Activated CD8-positive, alpha-beta memory T cell treated with anti-CD3 and anti-CD28 coated beads, Interleukin-2, amount 10 ng/mL, durations not matched to agents 7 days and 5 days (primary cell): ENCODE measurements around the gene TBC1D22A. TPM values are rescaled to one million over a fixed set of nuclear protein-coding genes. Genes with fewer than 3 reads are reported as not detected.

Experiments
- ATAC-seq: fragments of 150-1000 bp; cut with Tn5 transposase; one replicate; pipeline ENCODE4 v1.10.0; 2021; ENCODE audit warnings: moderate library complexity
- CTCF ChIA-PET: fragments of 350-600 bp; sonication (Branson Sonifier 250); formaldehyde crosslinking; loops from one replicate; lab custom pipeline; 2021; ENCODE audit warnings: antibody characterized with exemption; lab: Charles Lee
- DNase-seq: peaks from one replicate; pipeline ENCODE4 v3.0.0-alpha.2; 2020
- H3K27ac Mint-ChIP-seq: one replicate; pipeline ENCODE4 v1.8.0; 2021; ENCODE audit warnings: mild to moderate bottlenecking, mixed read lengths
- H3K27me3 Mint-ChIP-seq: one replicate; pipeline ENCODE4 v1.8.0; 2021; ENCODE audit warnings: mixed read lengths
- H3K36me3 Mint-ChIP-seq: one replicate; pipeline ENCODE4 v1.8.0; 2021; ENCODE audit warnings: mild to moderate bottlenecking, mixed read lengths
- H3K4me1 Mint-ChIP-seq: one replicate; pipeline ENCODE4 v1.8.0; 2021; ENCODE audit warnings: mixed read lengths
- H3K4me3 Mint-ChIP-seq: one replicate; pipeline ENCODE4 v1.8.0; 2021; ENCODE audit warnings: mild to moderate bottlenecking, moderate library complexity, mixed read lengths
- H3K9me3 Mint-ChIP-seq: one replicate; pipeline ENCODE4 v1.8.0; 2022; ENCODE audit warnings: low read depth, mixed read lengths
- total RNA-seq, 2 experiments: library from RNA; stranded (reverse); gene quantifications; one replicate each; pipeline ENCODE4 v1.2.3, GENCODE V29; 2021

Gene TBC1D22A
- total RNA-seq, 2 experiments from 2014 or later: 32.6 to 44.9 TPM

DNA sequence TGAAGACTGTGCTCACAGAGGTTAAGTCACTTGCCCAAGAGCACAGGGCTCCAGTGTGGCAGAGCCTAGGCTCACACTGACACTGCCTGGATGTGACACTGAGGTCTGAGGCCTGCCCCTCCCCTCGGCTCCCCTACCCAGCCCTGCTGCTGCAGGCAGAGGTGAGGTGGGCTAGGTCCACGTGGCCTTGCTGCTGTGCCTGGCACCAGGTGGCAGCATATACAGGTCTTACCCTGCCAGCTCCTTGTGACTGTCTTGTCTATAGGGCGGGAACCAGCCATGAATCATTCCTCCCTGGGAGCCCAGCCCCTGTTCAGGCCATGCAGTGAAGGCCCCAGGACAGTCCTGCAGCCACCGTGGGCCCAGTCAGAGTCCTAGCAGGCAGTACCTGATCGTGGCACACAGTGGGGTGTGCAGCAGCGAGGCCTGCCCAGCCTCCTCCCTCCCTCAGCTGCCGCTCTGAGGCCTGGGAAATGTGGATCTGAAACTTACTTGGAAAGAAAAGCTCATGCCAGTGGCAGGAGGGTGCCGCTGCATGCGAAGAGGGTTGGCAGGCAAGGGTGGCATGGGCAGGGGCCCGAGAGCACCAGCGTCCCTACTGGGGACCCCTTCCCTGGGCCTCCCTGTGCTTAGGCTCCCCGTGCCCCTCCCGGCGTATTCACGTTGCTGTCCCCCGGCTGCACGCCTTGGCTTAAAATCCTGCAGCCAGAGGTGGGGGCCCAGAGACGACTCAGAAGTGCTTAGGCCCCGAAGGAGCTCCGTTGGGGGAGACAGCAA lies 23.2 kb upstream of the TBC1D22A start:
- Mint-ChIP-seq H3K27me3 (no peaks in the 10 kb centered on the region), H3K36me3 (peaks cover 16% of the 10 kb centered on the region), H3K4me3 (peak overlapping the region; percentile 51), H3K4me1 (peaks cover 33% of the 10 kb centered on the region), H3K27ac (peak overlapping the region; percentile 73), H3K9me3 (peaks cover 5% of the 10 kb centered on the region)
- ATAC-seq: no peak
- CTCF ChIA-PET: interaction anchor here (0.9 to 2.4 kb wide), 6 partner anchors 10 to 176 kb away, joined by 3 to 6 read pairs (median 4); no protein-coding TSS in a partner anchor
- DNase-seq: no peak

DNA sequence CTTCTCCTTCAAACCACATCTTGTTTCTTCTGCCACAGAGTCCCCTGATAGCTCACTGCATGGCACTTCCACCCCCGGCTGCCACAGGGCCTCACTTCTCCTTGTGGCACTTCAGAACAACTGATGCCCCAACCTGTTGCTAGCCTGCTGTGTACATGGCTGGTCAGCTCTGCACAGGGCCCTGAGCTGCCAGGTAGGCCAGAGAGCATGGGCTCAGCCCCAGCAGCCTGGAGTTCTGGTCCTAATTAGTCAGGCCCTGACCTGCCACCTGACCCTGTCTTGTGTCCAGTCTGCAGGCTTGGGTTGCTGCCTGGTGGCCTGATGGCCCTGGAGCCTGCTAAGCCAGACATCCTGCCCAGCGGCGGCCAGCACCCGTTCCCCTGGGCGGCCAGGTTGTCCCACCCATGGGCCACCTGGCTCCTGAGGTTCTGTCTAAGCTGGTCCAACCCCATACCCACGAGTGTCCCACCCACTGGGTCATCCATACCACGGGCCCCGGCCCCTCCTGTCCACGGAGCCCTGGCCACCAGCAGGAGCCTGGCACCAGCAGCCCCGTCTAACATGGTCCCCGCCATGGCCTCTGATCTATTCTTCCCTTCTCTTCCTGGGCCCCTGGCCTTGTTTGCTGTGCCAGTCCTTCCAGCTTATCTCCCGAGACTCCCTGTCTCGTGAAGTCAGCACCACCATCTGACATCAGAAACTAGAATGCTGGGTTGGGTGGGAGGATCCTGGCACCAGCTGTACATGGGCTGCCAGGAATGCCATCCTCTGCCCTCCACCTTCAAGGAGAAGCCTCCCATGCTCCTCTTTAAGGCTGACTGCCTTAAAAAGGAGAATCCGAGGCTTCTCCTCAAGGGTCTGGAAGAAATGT lies 21.3 kb upstream of the TBC1D22A start:
- DNase-seq (no peak), ATAC-seq (no peak)
- H3K36me3 Mint-ChIP-seq: peaks cover 8% of the 10 kb centered on the region
- H3K4me1 Mint-ChIP-seq: peaks cover 15% of the 10 kb centered on the region
- CTCF ChIA-PET: interaction anchor here (0.7 to 2.4 kb wide), 4 partner anchors 8 to 63 kb away, joined by 3 to 6 read pairs (median 4); no protein-coding TSS in a partner anchor
- H3K9me3 Mint-ChIP-seq: peaks cover 5% of the 10 kb centered on the region
- H3K27me3 Mint-ChIP-seq: no peaks in the 10 kb centered on the region
- no peak overlapping the region for H3K4me3 Mint-ChIP-seq
- H3K27ac Mint-ChIP-seq: no peak overlapping the region

- H3K9me3 Mint-ChIP-seq: peaks cover 5% of the 10 kb centered on the region
- CTCF ChIA-PET: interaction anchor here (1.0 to 1.5 kb wide), 2 partner anchors 16 to 19 kb away, joined by 4 read pairs; no protein-coding TSS in a partner anchor
- no peak overlapping the region for H3K27ac Mint-ChIP-seq
- no peak for ATAC-seq
- no peak overlapping the region for H3K4me3 Mint-ChIP-seq
- peaks cover 7% of the 10 kb centered on the region for H3K4me1 Mint-ChIP-seq
- peaks cover 5% of the 10 kb centered on the region for H3K36me3 Mint-ChIP-seq
- no peak for DNase-seq
- no peaks in the 10 kb centered on the region for H3K27me3 Mint-ChIP-seq
Observed at GRCh38 chr22:46741974-46742519, 20.4 kb upstream of the TBC1D22A start.

GRCh38 chr22:46742576-46743221 lies 19.8 kb upstream of the TBC1D22A start:
- ATAC-seq: no peak
- Mint-ChIP-seq H3K27me3 (no peaks in the 10 kb centered on the region), H3K27ac (no peak overlapping the region), H3K4me1 (peaks cover 6% of the 10 kb centered on the region), H3K36me3 (peaks cover 3% of the 10 kb centered on the region), H3K4me3 (no peak overlapping the region), H3K9me3 (peaks cover 5% of the 10 kb centered on the region)
- CTCF ChIA-PET: no interaction called here
- no peak for DNase-seq

DNA sequence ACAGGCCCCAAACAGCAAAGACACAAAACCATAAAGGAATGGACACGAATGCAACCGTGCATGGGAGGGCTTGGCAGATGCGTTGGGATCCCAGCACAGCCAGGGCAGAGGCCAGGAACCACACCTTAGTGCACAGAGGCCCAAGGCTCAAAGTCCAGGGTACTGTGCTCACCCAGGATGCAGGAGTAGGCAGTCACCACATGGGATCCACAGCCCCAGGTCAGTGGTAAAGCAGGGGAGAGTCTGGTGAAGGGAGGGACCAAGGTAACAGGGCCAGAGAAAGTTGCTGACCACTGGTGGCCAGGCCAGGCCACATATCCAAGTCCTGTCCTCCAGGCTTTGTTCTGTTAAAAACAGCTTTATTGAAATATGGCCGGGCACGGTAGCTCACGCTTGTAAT lies 17.9 kb upstream of the TBC1D22A start:
- Mint-ChIP-seq H3K4me1 (peaks cover 9% of the 10 kb centered on the region), H3K27me3 (no peaks in the 10 kb centered on the region), H3K36me3 (peaks cover 3% of the 10 kb centered on the region), H3K27ac (no peak overlapping the region), H3K4me3 (no peak overlapping the region), H3K9me3 (peaks cover 5% of the 10 kb centered on the region)
- no peak for DNase-seq
- no peak for ATAC-seq
- CTCF ChIA-PET: no interaction called here

DNA sequence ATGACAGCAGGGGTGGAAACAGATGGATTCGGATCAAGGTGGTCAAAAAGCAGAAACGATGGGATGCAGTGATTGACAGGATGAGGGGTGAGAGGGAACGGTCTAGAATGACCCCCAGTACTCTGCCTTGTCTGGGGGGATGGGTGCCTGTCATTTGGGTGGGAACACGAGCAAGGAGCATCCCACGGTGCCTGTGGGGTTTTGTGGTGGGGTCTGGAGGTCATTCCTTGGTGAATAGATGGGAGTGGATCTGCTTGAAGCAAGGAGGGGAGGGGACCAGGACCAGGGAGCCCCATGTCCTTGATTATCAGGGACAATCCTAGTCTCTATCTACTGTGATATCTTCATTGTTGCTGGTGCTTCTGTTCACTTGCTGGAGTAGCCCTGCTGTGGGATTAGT lies 16.3 kb upstream of the TBC1D22A start:
- no peaks in the 10 kb centered on the region for H3K27me3 Mint-ChIP-seq
- H3K9me3 Mint-ChIP-seq: peaks cover 5% of the 10 kb centered on the region
- peaks cover 20% of the 10 kb centered on the region for H3K4me1 Mint-ChIP-seq
- H3K36me3 Mint-ChIP-seq: peaks cover 3% of the 10 kb centered on the region
- ATAC-seq: no peak
- DNase-seq: no peak
- H3K4me3 Mint-ChIP-seq: no peak overlapping the region
- H3K27ac Mint-ChIP-seq: no peak overlapping the region
- CTCF ChIA-PET: interaction anchor here (1.0 to 1.5 kb wide), 2 partner anchors 12 to 57 kb away, joined by 3 to 4 read pairs; no protein-coding TSS in a partner anchor

GRCh38 chr22:46746620-46747019 lies 15.8 kb upstream of the TBC1D22A start:
- DNase-seq (no peak), ATAC-seq (no peak)
- Mint-ChIP-seq H3K36me3 (peaks cover 3% of the 10 kb centered on the region), H3K27ac (no peak overlapping the region), H3K27me3 (no peaks in the 10 kb centered on the region), H3K4me3 (no peak overlapping the region), H3K9me3 (peaks cover 5% of the 10 kb centered on the region), H3K4me1 (peaks cover 20% of the 10 kb centered on the region)
- CTCF ChIA-PET: interaction anchor here (1.0 to 1.5 kb wide), 2 partner anchors 12 to 57 kb away, joined by 3 to 4 read pairs; no protein-coding TSS in a partner anchor

GRCh38 chr22:46747646-46748045 lies 14.8 kb upstream of the TBC1D22A start:
- peaks cover 1% of the 10 kb centered on the region for H3K9me3 Mint-ChIP-seq
- CTCF ChIA-PET: interaction anchor here (2.6 to 4.1 kb wide), 3 partner anchors 13 to 184 kb away, joined by 8 to 52 read pairs (median 13); partner anchors contain the start of gene TBC1D22A
- H3K27me3 Mint-ChIP-seq: no peaks in the 10 kb centered on the region
- H3K4me1 Mint-ChIP-seq: peaks cover 20% of the 10 kb centered on the region
- no peak for DNase-seq
- no peak overlapping the region for H3K27ac Mint-ChIP-seq
- H3K36me3 Mint-ChIP-seq: peaks cover 3% of the 10 kb centered on the region
- no peak for ATAC-seq
- H3K4me3 Mint-ChIP-seq: no peak overlapping the region

- CTCF ChIA-PET: interaction anchor here (0.6 to 4.1 kb wide), 6 partner anchors 9 to 185 kb away, joined by 3 to 52 read pairs (median 7); partner anchors contain the start of gene TBC1D22A
- Mint-ChIP-seq H3K27ac (peak overlapping the region; percentile 93), H3K4me1 (peaks cover 20% of the 10 kb centered on the region), H3K4me3 (no peak overlapping the region), H3K9me3 (no peaks in the 10 kb centered on the region), H3K36me3 (no peaks in the 10 kb centered on the region), H3K27me3 (no peaks in the 10 kb centered on the region)
- DNase-seq: no peak
- ATAC-seq: no peak
Observed at GRCh38 chr22:46748206-46748907, 14.1 kb upstream of the TBC1D22A start.

DNA sequence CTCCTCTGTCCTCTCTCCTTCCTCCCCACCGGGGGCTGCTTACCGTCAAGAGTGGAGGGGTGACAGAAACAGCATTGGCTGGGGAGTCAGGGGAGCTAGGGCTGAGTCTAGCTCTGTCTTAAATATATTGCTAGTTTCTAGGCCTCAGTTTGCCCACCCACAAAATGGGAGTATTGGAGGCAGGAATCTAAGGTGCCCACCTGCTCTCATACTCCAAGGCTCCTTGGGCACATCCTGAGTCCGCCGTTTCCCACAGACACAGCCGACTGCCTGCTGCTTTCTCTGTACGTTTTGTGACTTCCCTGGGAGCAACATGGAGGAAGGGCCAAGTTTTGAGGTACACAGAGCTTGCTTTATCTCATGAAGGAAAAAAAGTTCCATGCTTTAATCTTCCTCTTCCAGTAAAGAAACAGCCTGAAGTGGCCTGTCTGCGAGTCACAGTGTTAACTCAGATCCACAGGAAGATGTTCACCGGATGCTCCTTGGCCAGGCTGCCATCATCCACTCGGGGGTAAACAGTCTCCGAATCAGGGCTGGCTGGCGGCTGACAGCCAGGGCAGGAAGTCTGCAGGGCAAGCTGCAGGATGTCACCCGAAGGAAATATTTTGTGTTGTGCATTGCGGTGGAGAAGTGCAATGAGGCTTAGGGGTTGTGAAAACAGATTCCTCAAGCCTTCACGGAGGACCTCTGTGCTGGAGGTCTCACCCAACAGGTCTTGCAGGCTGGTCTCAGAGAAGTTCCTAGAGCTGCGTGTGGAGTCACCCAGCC lies 13.4 kb upstream of the TBC1D22A start:
- H3K27me3 Mint-ChIP-seq: no peaks in the 10 kb centered on the region
- peak overlapping the region; percentile 93 for H3K27ac Mint-ChIP-seq
- ATAC-seq (peak; percentile 89), DNase-seq (peak; percentile 81)
- peaks cover 21% of the 10 kb centered on the region for H3K4me1 Mint-ChIP-seq
- H3K9me3 Mint-ChIP-seq: no peaks in the 10 kb centered on the region
- CTCF ChIA-PET: interaction anchor here (0.6 to 4.1 kb wide), 7 partner anchors 9 to 186 kb away, joined by 3 to 52 read pairs (median 6); partner anchors contain the start of gene TBC1D22A
- peak overlapping the region; percentile 54 for H3K4me3 Mint-ChIP-seq
- no peaks in the 10 kb centered on the region for H3K36me3 Mint-ChIP-seq

DNA sequence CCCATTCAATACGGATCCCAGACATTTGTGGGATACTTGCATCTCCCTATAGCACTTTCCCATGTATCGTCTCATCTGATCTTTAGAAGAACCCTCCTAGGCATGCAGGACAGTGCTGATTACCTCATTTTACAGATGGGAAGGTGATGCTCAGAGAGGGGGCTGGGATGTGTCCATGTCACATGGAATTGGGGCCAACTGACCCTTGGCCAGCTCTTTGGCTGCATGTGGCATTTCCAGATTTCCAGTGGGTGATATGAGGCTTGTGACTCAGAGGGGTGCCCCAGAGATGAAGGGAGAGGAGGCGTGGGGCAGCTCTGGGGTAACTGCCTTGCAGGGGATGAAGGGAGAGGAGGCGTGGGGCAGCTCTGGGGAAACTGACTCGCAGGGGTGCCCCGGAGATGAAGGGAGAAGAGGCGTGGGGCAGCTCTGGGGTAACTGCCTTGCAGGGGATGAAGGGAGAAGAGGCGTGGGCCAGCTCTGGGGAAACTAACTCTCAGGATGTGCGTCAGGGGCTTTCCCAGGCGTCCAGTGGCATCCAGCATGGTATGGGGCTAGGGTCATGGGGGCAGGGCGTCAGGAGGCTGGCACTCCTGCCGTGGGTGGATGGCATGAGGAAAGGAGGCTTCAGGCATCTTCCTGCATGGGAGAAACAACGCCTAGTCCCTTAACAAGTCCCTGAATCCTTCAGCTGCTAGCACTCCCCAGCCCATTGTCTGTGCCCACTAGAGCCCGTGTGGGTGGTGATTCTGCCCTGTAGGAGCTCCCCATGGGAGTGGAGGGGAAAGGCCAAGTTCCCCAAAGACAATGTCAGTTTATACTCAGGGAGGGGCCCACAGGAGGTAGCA lies 12.5 kb upstream of the TBC1D22A start:
- DNase-seq (no peak), ATAC-seq (no peak)
- no peaks in the 10 kb centered on the region for H3K27me3 Mint-ChIP-seq
- CTCF ChIA-PET: interaction anchor here (1.2 to 4.1 kb wide), 5 partner anchors 10 to 186 kb away, joined by 3 to 52 read pairs (median 8); partner anchors contain the start of gene TBC1D22A
- H3K36me3 Mint-ChIP-seq: no peaks in the 10 kb centered on the region
- H3K4me1 Mint-ChIP-seq: peaks cover 26% of the 10 kb centered on the region
- peak overlapping the region; percentile 54 for H3K4me3 Mint-ChIP-seq
- peak overlapping the region; percentile 93 for H3K27ac Mint-ChIP-seq
- H3K9me3 Mint-ChIP-seq: peaks cover 2% of the 10 kb centered on the region
